Measurements from ENCODE around the gene ATP2A3. TPM values are rescaled to one million over a fixed set of nuclear protein-coding genes. Genes with fewer than 3 reads are reported as not detected.

Gene ATP2A3
- total and polyA plus RNA-seq, 4 donors = 16.6 to 64.6 (median 25.5) TPM

DNA sequence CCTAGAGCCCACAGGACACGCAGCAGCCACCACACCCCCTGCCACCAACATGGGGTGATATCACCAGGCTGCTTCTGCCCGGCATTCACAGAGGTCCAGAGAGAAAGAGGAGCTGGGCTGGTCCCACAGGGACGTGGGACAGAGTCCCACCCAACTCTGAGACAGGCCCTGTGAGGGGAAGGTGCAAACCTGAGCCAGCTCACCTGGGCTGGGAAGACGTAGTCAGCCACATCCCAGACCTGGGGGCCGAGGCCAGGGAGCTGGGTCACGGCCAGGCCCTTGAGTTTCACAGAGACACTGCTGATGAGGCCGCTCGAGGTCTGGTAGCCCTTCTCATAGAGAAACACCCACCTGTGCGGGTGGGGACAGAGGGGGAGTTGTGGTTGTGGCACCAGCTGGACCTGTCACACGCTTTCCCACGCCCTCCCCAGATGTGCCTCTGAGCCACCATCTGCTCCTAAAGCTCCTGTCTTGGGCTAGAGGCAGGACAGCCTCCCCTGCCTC is 59.2 kb downstream of the ATP2A3 start:
- DNase-seq (no peak), ATAC-seq (ENCODE audit: insufficient read depth, low FRiP score) (no peak)
- Histone ChIP-seq H3K9me3 (ENCODE audit: control insufficient read depth in 4 of 4, insufficient read depth in 3 of 4, low read length in 3 of 4) (no peaks in the 10 kb centered on the region), H3K27ac (ENCODE audit: low read depth in 1 of 2, low read length in 1 of 2) (no peak overlapping the region), H3K4me3 (no peak overlapping the region), H3K27me3 (ENCODE audit: control insufficient read depth in 3 of 3, insufficient read depth in 3 of 3, low read length in 2 of 3) (no peaks in the 10 kb centered on the region), H3K4me1 (ENCODE audit: control insufficient read depth in 5 of 5, insufficient read depth in 5 of 5, low read length in 5 of 5) (peaks cover 0 to 7% (median 0%) of the 10 kb centered on the region in 5 donors), H3K9ac (ENCODE audit: insufficient read depth in 1 of 2, low read length in 2 of 2) (no peak overlapping the region), H3K36me3 (ENCODE audit: control insufficient read depth in 4 of 4, insufficient read depth in 4 of 4, low read length in 4 of 4) (no peaks in the 10 kb centered on the region)
- WGBS, 2 donors = 73 to 93% methylated on average over 11 of the region's 11 CpGs
- TF ChIP-seq CTCF (IDR thresholded peaks at IDR 0.05; ENCODE audit: control extremely low read depth, extremely low read depth) = no peak

- H3K9ac ChIP-seq (ENCODE audit: insufficient read depth in 1 of 2, low read length in 2 of 2) = no peak overlapping the region
- no peak overlapping the region for H3K27ac ChIP-seq (ENCODE audit: low read depth in 1 of 2, low read length in 1 of 2)
- DNase-seq (no peak), ATAC-seq (ENCODE audit: insufficient read depth, low FRiP score) (no peak)
- no peaks in the 10 kb centered on the region for H3K9me3 ChIP-seq (ENCODE audit: control insufficient read depth in 4 of 4, insufficient read depth in 3 of 4, low read length in 3 of 4)
- no peaks in the 10 kb centered on the region for H3K27me3 ChIP-seq (ENCODE audit: control insufficient read depth in 3 of 3, insufficient read depth in 3 of 3, low read length in 2 of 3)
- no peak for TF ChIP-seq CTCF (IDR thresholded peaks at IDR 0.05; ENCODE audit: control extremely low read depth, extremely low read depth)
- H3K36me3 ChIP-seq (ENCODE audit: control insufficient read depth in 4 of 4, insufficient read depth in 4 of 4, low read length in 4 of 4) = no peaks in the 10 kb centered on the region
- no peak overlapping the region for H3K4me3 ChIP-seq
- 68 to 90% methylated on average over 15 of the region's 15 CpGs for WGBS, 2 donors
- peaks cover 0 to 7% (median 0%) of the 10 kb centered on the region in 5 donors for H3K4me1 ChIP-seq (ENCODE audit: control insufficient read depth in 5 of 5, insufficient read depth in 5 of 5, low read length in 5 of 5)
Observed at GRCh38 chr17:3904501-3904900, 59.7 kb downstream of the ATP2A3 start.

DNA sequence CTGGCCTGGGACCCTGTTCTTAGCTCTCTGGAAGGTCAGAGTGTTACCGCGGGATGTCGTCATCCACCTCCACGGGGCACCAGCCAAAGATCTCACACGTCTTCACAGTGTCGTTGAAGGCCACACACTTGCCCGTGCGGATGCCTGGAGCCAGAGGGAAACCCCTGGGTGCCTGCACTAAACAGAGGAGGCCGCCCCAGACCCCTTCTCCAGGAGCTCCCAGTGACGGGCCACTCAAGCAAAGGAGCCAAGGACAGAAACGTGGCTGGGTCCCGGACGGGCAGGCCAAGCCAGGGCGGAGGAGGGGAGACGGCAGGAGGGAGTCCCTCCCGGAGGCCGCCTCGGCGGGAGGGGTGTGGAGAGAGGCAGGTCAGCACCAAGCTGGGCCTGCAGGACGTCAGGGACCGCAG is 60.4 kb downstream of the ATP2A3 start:
- no peaks in the 10 kb centered on the region for H3K27me3 ChIP-seq (ENCODE audit: control insufficient read depth in 3 of 3, insufficient read depth in 3 of 3, low read length in 2 of 3)
- ATAC-seq (ENCODE audit: insufficient read depth, low FRiP score) (no peak), DNase-seq (no peak)
- H3K9ac ChIP-seq (ENCODE audit: insufficient read depth in 1 of 2, low read length in 2 of 2) = no peak overlapping the region
- TF ChIP-seq CTCF (IDR thresholded peaks at IDR 0.05; ENCODE audit: control extremely low read depth, extremely low read depth) = no peak
- no peaks in the 10 kb centered on the region for H3K36me3 ChIP-seq (ENCODE audit: control insufficient read depth in 4 of 4, insufficient read depth in 4 of 4, low read length in 4 of 4)
- H3K4me3 ChIP-seq = no peak overlapping the region
- no peaks in the 10 kb centered on the region for H3K9me3 ChIP-seq (ENCODE audit: control insufficient read depth in 4 of 4, insufficient read depth in 3 of 4, low read length in 3 of 4)
- WGBS, 2 donors = 75 to 77% methylated on average over 21 of the region's 21 CpGs
- no peak overlapping the region for H3K27ac ChIP-seq (ENCODE audit: low read depth in 1 of 2, low read length in 1 of 2)
- peaks cover 0 to 7% (median 0%) of the 10 kb centered on the region in 5 donors for H3K4me1 ChIP-seq (ENCODE audit: control insufficient read depth in 5 of 5, insufficient read depth in 5 of 5, low read length in 5 of 5)

All from lung (tissue), 12 donors.